ENCODE measurements around the gene KRTAP4-7. TPM values are rescaled to one million over a fixed set of nuclear protein-coding genes. Genes with fewer than 3 reads are reported as not detected.

Gene KRTAP4-7
- total RNA-seq, 1 donor from 2014 or later, result not detected

Other genes starting within 250 kb of the KRTAP4-7 start
- not detected for gene KRT12, start 216.9 kb upstream of the KRTAP4-7 start, total RNA-seq
- not detected for gene KRT20, start 198.9 kb upstream of the KRTAP4-7 start, total RNA-seq
- 0.41 TPM for gene KRT23, start 146.5 kb upstream of the KRTAP4-7 start, total RNA-seq
- not detected for gene KRT39, start 117.2 kb upstream of the KRTAP4-7 start, total RNA-seq
- not detected for gene KRT40, start 99.8 kb upstream of the KRTAP4-7 start, total RNA-seq
- not detected for gene KRTAP3-3, start 90.0 kb upstream of the KRTAP4-7 start, total RNA-seq
- gene KRTAP3-2, start 84.2 kb upstream of the KRTAP4-7 start, total RNA-seq, result not detected
- gene KRTAP3-1, start 75.0 kb upstream of the KRTAP4-7 start, total RNA-seq, result not detected
- gene KRTAP1-5, start 56.9 kb upstream of the KRTAP4-7 start, total RNA-seq, result not detected
- not detected for gene KRTAP1-4, start 54.0 kb upstream of the KRTAP4-7 start, total RNA-seq
- not detected for gene KRTAP1-3, start 49.3 kb upstream of the KRTAP4-7 start, total RNA-seq
- not detected for gene KRTAP1-1, start 42.7 kb upstream of the KRTAP4-7 start, total RNA-seq
- not detected for gene KRTAP2-1, start 36.8 kb upstream of the KRTAP4-7 start, total RNA-seq
- gene KRTAP2-2, start 28.9 kb upstream of the KRTAP4-7 start, total RNA-seq, result not detected
- not detected for gene KRTAP2-3, start 24.0 kb upstream of the KRTAP4-7 start, total RNA-seq
- not detected for gene KRTAP2-4, start 18.3 kb upstream of the KRTAP4-7 start, total RNA-seq
- gene KRTAP4-8, start 14.0 kb downstream of the KRTAP4-7 start, total RNA-seq, result not detected
- gene KRTAP4-16, start 18.1 kb downstream of the KRTAP4-7 start, total RNA-seq, result not detected
- gene KRTAP4-9, start 21.2 kb downstream of the KRTAP4-7 start, total RNA-seq, result not detected
- not detected for gene KRTAP4-11, start 34.2 kb downstream of the KRTAP4-7 start, total RNA-seq
- gene KRTAP4-12, start 40.0 kb downstream of the KRTAP4-7 start, total RNA-seq, result not detected
- gene KRTAP4-6, start 56.4 kb downstream of the KRTAP4-7 start, total RNA-seq, result not detected
- not detected for gene KRTAP4-5, start 65.7 kb downstream of the KRTAP4-7 start, total RNA-seq
- not detected for gene KRTAP4-4, start 76.6 kb downstream of the KRTAP4-7 start, total RNA-seq
- gene KRTAP4-3, start 84.1 kb downstream of the KRTAP4-7 start, total RNA-seq, result not detected
- not detected for gene KRTAP4-2, start 94.1 kb downstream of the KRTAP4-7 start, total RNA-seq
- not detected for gene KRTAP4-1, start 100.8 kb downstream of the KRTAP4-7 start, total RNA-seq
- not detected for gene KRTAP9-1, start 105.7 kb downstream of the KRTAP4-7 start, total RNA-seq
- gene KRTAP9-2, start 142.5 kb downstream of the KRTAP4-7 start, total RNA-seq, result not detected
- not detected for gene KRTAP9-3, start 148.3 kb downstream of the KRTAP4-7 start, total RNA-seq
- gene KRTAP9-8, start 153.8 kb downstream of the KRTAP4-7 start, total RNA-seq, result not detected
- not detected for gene KRTAP9-4, start 165.5 kb downstream of the KRTAP4-7 start, total RNA-seq
- not detected for gene KRTAP9-9, start 171.2 kb downstream of the KRTAP4-7 start, total RNA-seq
- gene KRTAP9-6, start 181.2 kb downstream of the KRTAP4-7 start, total RNA-seq, result not detected
- gene KRTAP9-7, start 191.5 kb downstream of the KRTAP4-7 start, total RNA-seq, result not detected
- not detected for gene KRTAP29-1, start 218.7 kb downstream of the KRTAP4-7 start, total RNA-seq
- not detected for gene KRTAP16-1, start 225.2 kb downstream of the KRTAP4-7 start, total RNA-seq
- gene KRTAP17-1, start 231.6 kb downstream of the KRTAP4-7 start, total RNA-seq, result not detected